HCT116 (cell line): ENCODE data around the gene NUP155.

Source experiments
- EZH2 ChIP-seq: fragments of 200-600 bp; sonication (generic); IDR thresholded peaks from 2 replicates; pipeline ENCODE4 v1.6.1; 2017; ENCODE audit warnings: antibody characterized with exemption, mixed run types
- POLR2A ChIP-seq: IDR thresholded peaks from 2 replicates; pipeline ENCODE4 v1.7.0; 2011; ENCODE audit warnings: borderline replicate concordance; ENCODE audit not compliant: insufficient read depth, insufficient read length; ENCODE audit errors: extremely low read depth
- POLR2AphosphoS5 ChIP-seq: IDR thresholded peaks from 2 replicates; pipeline ENCODE4 v1.6.1; 2011; ENCODE audit warnings: mild to moderate bottlenecking, low read depth, low read length, moderate library complexity
- ZBTB33 ChIP-seq: IDR thresholded peaks from 2 replicates; pipeline ENCODE4 v1.6.1; 2011; ENCODE audit warnings: mild to moderate bottlenecking, low read length, moderate library complexity; ENCODE audit not compliant: insufficient replicate concordance; ENCODE audit errors: extremely low read depth
- TF ChIP-seq, protein P1 (sequence below), 3 experiments: fragments of 200-600 bp in 1 of 3; sonication (generic) in 1 of 3; IDR thresholded peaks in 2 of 3; conservative IDR thresholded peaks in 1 of 3; 2 replicates each; pipeline ENCODE4 v1.5.1; 2012 to 2017; ENCODE audit warnings: low read depth in 2 of 3, low read length in 2 of 3, antibody characterized with exemption in 1 of 3, borderline replicate concordance in 1 of 3, control low read depth in 1 of 3, mild to moderate bottlenecking in 1 of 3, mixed read lengths in 1 of 3, mixed run types in 1 of 3, moderate library complexity in 1 of 3; ENCODE audit not compliant: insufficient read depth in 1 of 3

DNA sequence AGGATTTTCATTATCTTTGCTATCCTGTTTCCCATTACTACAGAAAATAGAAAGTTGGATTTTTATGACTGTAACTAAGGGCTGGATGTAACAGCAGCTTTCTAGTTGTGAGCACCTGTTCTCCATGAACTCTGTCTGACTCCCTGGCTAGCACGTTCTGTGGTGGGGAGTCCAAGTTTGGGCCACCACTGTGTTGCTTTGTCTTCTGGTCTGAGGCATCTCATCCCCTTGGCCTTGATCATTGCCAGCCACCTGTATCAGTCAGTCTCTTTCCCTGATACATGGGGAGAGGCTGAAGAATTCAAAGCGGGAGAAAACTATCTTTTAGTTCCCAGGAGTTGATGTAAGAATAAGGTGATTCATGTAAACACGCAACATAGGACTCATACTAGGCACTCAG, 41.6 kb upstream of the NUP155 start:
- TF ChIP-seq ZBTB33 (no peak), EZH2 (no peak), POLR2AphosphoS5 (no peak), POLR2A (no peak)
- TF ChIP-seq, protein P1, sequence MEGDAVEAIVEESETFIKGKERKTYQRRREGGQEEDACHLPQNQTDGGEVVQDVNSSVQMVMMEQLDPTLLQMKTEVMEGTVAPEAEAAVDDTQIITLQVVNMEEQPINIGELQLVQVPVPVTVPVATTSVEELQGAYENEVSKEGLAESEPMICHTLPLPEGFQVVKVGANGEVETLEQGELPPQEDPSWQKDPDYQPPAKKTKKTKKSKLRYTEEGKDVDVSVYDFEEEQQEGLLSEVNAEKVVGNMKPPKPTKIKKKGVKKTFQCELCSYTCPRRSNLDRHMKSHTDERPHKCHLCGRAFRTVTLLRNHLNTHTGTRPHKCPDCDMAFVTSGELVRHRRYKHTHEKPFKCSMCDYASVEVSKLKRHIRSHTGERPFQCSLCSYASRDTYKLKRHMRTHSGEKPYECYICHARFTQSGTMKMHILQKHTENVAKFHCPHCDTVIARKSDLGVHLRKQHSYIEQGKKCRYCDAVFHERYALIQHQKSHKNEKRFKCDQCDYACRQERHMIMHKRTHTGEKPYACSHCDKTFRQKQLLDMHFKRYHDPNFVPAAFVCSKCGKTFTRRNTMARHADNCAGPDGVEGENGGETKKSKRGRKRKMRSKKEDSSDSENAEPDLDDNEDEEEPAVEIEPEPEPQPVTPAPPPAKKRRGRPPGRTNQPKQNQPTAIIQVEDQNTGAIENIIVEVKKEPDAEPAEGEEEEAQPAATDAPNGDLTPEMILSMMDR (IDR thresholded peaks at IDR 0.05 in 2 of 3, conservative IDR thresholded peaks at IDR 0.05 in 1 of 3; ENCODE audit: borderline replicate concordance in 1 of 3, insufficient read depth in 1 of 3, low read depth in 2 of 3, low read length in 2 of 3), result no peak
